GM12878 (cell line): ENCODE results near the gene BBLN. TPM values are rescaled to one million over a fixed set of nuclear protein-coding genes. Genes with fewer than 3 reads are reported as not detected.

Experiments
- ATF7 ChIP-seq: fragments of 450-650 bp; IDR thresholded peaks from 2 replicates; pipeline ENCODE4 v1.6.1; 2016; ENCODE audit warnings: low read depth, mild to moderate bottlenecking
- CBX5 ChIP-seq: sonication (generic); IDR thresholded peaks from 2 replicates; pipeline ENCODE4 v1.6.1; 2016; ENCODE audit warnings: low read depth, moderate library complexity, mild to moderate bottlenecking, inconsistent platforms
- CHD4 ChIP-seq: fragments of 200-600 bp; sonication (generic); IDR thresholded peaks from 2 replicates; pipeline ENCODE4 v1.6.1; 2016; ENCODE audit warnings: mild to moderate bottlenecking
- HDAC6 ChIP-seq: fragments of 200-600 bp; sonication (generic); IDR thresholded peaks from one replicate; pipeline ENCODE4 v1.8.0; 2017; ENCODE audit warnings: antibody characterized with exemption; ENCODE audit not compliant: unreplicated experiment
- IKZF2 ChIP-seq, 2 experiments: fragments of 450-650 bp; IDR thresholded peaks; 2 replicates each; pipeline ENCODE4 v1.6.1; 2017; ENCODE audit warnings: mild to moderate bottlenecking in 2 of 2, moderate library complexity in 2 of 2
- MTA3 ChIP-seq: IDR thresholded peaks from 2 replicates; pipeline ENCODE4 v1.6.1; 2012; ENCODE audit warnings: low read length, inconsistent platforms, borderline replicate concordance
- NR2F1 ChIP-seq: fragments of 450-650 bp; conservative IDR thresholded peaks from 2 replicates; pipeline ENCODE4 v1.6.1; 2017; ENCODE audit warnings: mild to moderate bottlenecking
- PML ChIP-seq: IDR thresholded peaks from 2 replicates; pipeline ENCODE4 v1.6.1; 2012; ENCODE audit warnings: low read length, inconsistent platforms
- RFX5 ChIP-seq: IDR thresholded peaks from 2 replicates; pipeline ENCODE4 v1.6.1; 2011; ENCODE audit warnings: low read depth, low read length, improper control_type of control experiment
- SIN3A ChIP-seq: IDR thresholded peaks from 2 replicates; pipeline ENCODE4 v1.6.1; 2012; ENCODE audit warnings: low read depth, low read length, improper control_type of control experiment
- SKIL ChIP-seq: fragments of 450-650 bp; IDR thresholded peaks from 2 replicates; pipeline ENCODE4 v1.6.1; 2017; ENCODE audit warnings: mild to moderate bottlenecking, low read depth, inconsistent platforms; ENCODE audit not compliant: poor library complexity, severe bottlenecking
- STAT1 ChIP-seq: fragments of 450-650 bp; conservative IDR thresholded peaks from 2 replicates; pipeline ENCODE4 v1.6.1; 2014; ENCODE audit warnings: antibody characterized with exemption, mild to moderate bottlenecking
- ZNF207 ChIP-seq: fragments of 450-650 bp; IDR thresholded peaks from 2 replicates; pipeline ENCODE4 v1.6.1; 2014; ENCODE audit warnings: antibody characterized with exemption, mild to moderate bottlenecking, borderline replicate concordance
- ZNF384 ChIP-seq: IDR thresholded peaks from 2 replicates; pipeline ENCODE4 v1.6.1; 2012; ENCODE audit warnings: low read depth, mild to moderate bottlenecking, low read length, improper control_type of control experiment, borderline replicate concordance
- polyA plus RNA-seq, 11 experiments: library from polyadenylated mRNA; depleted of rRNA in 4 of 11; unstranded in 6 of 11; stranded (reverse) in 5 of 11; fragments of >200 nt; fragmentation: Nextera tagmentation in 4 of 11; fragmentation: Illumina TruSeq in 1 of 11; extraction: Ambion mirVana in 4 of 11; extraction: Trizol in 1 of 11; gene quantifications; 1 replicate in 1 of 11; 2 replicates in 10 of 11; pipeline versions ENCODE4 v1.2.1 to v1.2.3, GENCODE V29; 2011 to 2016; ENCODE audit warnings: inconsistent platforms in 2 of 11, missing spikeins in 2 of 11, low read depth in 1 of 11
- total RNA-seq, 4 experiments: library from RNA; depleted of rRNA in 3 of 4; stranded (reverse); fragments of >200 nt in 3 of 4; fragmentation: Illumina TruSeq in 1 of 4; extraction: Trizol in 1 of 4; gene quantifications; 2 replicates each; pipeline versions ENCODE4 v1.2.1 to v1.2.3, GENCODE V29; 2013 to 2021
- TF ChIP-seq, protein P1 (sequence below): fragments of 450-650 bp; formaldehyde crosslinking; IDR thresholded peaks from 2 replicates; pipeline ENCODE4 v1.5.0; 2022; ENCODE audit warnings: mild to moderate bottlenecking, missing genetic modification characterization

BBLN gene
- total and polyA plus RNA-seq, 10 of the 15 experiments (the other 5 are each of a cell fraction or from before 2014, with no cell fraction given): 3.8 to 194 (median 66.2) TPM

DNA sequence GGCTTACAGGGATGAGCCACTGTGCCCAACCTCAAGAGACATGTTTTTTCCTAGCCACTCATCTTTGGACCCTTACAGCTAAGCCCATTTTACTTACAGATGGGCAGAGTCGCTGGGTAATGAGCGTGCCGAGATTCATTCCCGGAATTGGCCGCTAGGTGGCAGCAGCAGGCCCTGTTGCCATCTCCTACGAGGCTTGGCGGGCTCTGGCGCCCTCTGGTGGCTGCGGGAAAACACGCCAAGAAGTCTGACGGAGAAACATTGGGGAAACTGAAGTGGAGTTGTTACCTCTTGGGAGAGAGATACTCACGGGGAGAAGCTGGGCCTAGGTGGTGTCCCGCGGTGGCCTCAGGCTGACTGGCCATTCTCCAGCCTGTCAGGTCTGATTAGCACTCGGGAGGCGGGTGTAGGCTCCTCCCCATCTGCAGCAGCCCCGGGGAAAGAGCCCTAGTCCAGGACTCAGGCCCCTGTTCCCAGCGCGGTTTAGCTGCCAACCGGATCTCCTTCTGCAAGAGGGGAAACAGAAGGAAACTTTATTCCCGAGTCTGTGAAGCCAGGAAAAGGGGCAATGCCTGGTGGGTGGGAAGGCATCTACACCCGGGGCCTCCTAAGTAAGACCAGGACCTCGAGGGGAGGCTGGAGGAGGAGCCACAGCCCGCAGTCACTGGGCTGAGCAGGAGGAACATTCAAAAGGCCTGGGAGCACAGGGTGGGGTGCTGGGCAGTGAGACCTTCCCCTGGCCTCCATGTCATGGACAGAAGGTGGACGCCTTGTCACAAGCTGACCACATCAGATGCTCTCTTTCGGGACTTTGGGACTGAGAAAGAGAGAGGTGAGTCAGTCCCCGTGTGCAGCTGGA lies 42.2 kb upstream of the BBLN start (continued):
- TF ChIP-seq ZNF384 (no peak), PML (no peak), SIN3A (no peak), RFX5 (no peak), NR2F1 (no peak), HDAC6 (no peak), SKIL (no peak), CHD4 (no peak), CBX5 (no peak), MTA3 (no peak), STAT1 (no peak), ZNF207 (0 out of 2 replicates have a peak, but pooled peaks have one; percentile 43), ATF7 (no peak), IKZF2 (IDR thresholded peaks at IDR 0.05) (no peak)
- TF ChIP-seq, protein P1, sequence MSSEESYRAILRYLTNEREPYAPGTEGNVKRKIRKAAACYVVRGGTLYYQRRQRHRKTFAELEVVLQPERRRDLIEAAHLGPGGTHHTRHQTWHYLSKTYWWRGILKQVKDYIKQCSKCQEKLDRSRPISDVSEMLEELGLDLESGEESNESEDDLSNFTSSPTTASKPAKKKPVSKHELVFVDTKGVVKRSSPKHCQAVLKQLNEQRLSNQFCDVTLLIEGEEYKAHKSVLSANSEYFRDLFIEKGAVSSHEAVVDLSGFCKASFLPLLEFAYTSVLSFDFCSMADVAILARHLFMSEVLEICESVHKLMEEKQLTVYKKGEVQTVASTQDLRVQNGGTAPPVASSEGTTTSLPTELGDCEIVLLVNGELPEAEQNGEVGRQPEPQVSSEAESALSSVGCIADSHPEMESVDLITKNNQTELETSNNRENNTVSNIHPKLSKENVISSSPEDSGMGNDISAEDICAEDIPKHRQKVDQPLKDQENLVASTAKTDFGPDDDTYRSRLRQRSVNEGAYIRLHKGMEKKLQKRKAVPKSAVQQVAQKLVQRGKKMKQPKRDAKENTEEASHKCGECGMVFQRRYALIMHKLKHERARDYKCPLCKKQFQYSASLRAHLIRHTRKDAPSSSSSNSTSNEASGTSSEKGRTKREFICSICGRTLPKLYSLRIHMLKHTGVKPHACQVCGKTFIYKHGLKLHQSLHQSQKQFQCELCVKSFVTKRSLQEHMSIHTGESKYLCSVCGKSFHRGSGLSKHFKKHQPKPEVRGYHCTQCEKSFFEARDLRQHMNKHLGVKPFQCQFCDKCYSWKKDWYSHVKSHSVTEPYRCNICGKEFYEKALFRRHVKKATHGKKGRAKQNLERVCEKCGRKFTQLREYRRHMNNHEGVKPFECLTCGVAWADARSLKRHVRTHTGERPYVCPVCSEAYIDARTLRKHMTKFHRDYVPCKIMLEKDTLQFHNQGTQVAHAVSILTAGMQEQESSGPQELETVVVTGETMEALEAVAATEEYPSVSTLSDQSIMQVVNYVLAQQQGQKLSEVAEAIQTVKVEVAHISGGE (CRISPR knock-in tag): no peak
